WI38 (cell line): Measurements from ENCODE around the gene CARD16.

Source experiments
- H3K4me3 ChIP-seq: 2 replicates; pipeline ENCODE4 v1.5.1; 2011; ENCODE audit warnings: low read depth, mild to moderate bottlenecking, control low read depth, low read length
- TF ChIP-seq, protein P1 (sequence below): IDR thresholded peaks from 2 replicates; pipeline ENCODE4 v1.5.1; 2012; ENCODE audit warnings: low read depth, mild to moderate bottlenecking, control low read depth, low read length

The CARD16 gene

DNA sequence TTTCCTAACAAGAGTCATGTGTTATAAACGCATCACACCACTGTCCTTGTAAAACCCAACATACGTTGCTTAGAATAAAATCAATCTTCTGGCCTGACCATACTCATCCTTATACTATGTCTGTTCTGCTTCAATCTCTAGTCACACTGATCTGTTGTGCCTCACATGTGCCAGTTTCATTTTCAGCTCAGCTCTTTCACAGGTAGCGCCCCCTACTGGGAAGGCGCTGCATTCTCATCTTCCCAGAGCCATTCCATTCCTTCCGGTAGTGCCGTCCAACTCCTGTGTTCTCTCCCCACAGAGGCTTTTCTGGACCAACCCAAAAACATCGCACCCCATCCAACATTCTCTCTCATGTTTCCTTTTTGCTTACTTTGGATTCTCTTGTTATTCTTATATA lies 44.3 kb downstream of the CARD16 start:
- no peak overlapping the region for H3K4me3 ChIP-seq
- TF ChIP-seq, protein P1, sequence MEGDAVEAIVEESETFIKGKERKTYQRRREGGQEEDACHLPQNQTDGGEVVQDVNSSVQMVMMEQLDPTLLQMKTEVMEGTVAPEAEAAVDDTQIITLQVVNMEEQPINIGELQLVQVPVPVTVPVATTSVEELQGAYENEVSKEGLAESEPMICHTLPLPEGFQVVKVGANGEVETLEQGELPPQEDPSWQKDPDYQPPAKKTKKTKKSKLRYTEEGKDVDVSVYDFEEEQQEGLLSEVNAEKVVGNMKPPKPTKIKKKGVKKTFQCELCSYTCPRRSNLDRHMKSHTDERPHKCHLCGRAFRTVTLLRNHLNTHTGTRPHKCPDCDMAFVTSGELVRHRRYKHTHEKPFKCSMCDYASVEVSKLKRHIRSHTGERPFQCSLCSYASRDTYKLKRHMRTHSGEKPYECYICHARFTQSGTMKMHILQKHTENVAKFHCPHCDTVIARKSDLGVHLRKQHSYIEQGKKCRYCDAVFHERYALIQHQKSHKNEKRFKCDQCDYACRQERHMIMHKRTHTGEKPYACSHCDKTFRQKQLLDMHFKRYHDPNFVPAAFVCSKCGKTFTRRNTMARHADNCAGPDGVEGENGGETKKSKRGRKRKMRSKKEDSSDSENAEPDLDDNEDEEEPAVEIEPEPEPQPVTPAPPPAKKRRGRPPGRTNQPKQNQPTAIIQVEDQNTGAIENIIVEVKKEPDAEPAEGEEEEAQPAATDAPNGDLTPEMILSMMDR: peak; percentile 29

DNA sequence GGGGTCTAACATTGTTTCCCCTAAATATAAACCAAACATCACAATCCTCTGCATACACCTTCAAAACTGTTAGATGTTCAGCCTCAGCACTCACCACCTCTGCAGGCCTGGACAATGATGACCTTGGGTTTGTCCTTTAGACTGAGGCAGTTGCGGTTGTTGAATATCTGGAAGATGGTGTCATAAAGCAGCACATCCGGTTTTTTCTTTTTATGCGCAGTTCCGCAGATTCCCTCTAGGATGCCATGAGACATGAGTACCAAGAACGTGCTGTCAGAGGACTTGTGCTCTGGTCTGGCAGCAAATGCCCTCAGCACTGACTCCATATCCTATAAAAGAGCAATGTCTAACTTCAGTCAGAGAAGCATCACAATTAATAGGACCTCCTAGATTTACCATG lies 45.0 kb downstream of the CARD16 start:
- TF ChIP-seq, protein P1: no peak
- H3K4me3 ChIP-seq: no peak overlapping the region

DNA sequence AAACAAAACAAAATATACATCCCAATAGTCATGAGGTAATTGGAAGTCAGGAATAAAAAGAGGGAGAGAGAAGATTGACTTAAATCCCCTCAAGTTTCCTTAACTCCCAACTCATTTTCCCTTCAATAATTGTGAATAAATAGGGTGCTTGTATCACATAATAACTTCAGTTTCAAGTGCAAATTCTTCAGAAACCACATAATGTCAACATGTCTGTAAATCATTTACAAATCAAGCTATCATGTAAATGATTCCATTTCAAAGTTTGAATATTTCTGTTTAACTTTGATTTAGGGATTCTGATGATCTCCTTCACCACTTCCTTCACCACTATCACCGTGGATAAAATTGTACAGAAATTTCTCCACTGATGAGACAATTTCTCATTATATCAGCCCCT lies 45.4 kb downstream of the CARD16 start:
- TF ChIP-seq, protein P1: no peak
- H3K4me3 ChIP-seq: no peak overlapping the region

DNA sequence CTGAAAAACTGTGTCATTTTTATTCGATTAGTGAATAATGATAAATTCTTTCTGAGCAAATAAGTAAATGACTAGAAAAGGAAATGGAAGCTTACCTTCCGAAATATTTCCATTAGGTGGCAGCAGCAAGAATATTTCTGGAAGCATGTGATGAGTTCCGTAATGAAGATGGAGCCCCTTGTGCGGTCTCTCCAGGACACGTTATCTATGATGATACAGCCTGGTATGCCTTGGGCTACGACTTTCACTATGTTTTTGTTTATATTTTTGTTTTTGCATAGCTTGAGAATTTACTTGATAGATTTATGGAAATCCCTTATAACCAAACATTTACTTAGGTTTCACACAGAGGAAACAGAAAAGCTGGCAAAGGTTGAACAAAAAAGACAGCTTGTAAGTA lies 47.8 kb downstream of the CARD16 start:
- no peak overlapping the region for H3K4me3 ChIP-seq
- TF ChIP-seq, protein P1: no peak

DNA sequence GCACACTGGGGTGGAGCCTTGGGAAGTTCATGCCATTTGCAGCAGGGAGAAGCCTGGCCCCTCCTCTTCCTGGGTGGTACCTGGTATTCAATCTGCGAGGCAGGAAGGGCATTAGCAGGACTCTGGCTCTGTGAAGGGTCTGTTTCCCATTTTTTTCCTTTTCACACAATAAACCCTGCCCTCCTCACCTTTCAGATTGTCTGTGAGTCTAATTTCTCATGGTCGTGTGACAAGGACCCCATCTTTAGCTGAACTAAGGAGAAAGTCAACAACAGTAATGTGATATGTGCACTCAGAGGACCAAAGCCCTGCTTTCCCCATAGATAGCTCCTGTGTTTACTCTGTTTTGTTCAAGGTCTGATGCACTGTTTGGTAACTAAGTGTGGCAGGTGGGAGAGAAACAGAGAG lies 50.1 kb downstream of the CARD16 start:
- H3K4me3 ChIP-seq: no peak overlapping the region
- TF ChIP-seq, protein P1: no peak

DNA sequence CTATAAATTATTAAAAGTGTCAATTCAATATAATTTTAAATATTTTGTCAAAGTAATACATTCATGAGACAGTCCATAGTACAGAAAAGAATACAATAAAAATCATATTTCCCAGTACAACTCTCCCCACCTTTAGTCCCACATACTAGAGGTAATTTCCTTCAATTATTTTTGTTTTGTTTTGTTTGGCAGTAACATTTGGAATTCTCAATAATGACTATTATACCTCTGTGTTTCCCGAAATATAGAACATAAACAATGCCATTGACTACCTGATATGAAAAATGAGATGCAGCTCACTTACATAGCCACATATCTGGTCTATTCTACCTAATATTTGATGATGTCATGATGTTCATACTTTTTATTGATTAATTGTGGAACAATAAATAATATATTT lies 52.4 kb downstream of the CARD16 start:
- no peak overlapping the region for H3K4me3 ChIP-seq
- TF ChIP-seq, protein P1: no peak

DNA sequence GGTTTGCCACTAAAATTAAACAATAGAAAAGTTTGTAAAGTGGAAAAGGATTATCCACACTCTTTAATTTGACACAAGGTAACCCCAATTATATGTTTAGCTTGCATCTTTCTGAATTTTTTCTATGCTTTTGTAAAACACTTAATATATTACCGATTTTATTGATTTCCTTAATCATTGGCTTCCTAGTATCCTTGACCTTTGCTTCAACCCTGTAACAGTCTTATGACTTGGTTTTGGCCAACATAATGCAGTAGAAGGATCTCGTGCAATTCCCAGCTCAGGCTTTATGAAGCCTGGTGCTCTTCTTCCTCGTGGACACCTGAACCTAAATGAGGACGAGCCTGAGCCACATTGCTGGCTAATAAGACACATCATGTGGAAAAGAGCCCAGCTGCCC lies 53.1 kb downstream of the CARD16 start:
- H3K4me3 ChIP-seq: no peak overlapping the region
- TF ChIP-seq, protein P1: no peak
